GM12874 (cell line): Measurements from ENCODE around the gene DCAF8L2.
A peak's percentile ranks its signal among the peaks of the same experiment; 100 is the strongest.

Experiments
- TF ChIP-seq, protein P1 (sequence below): IDR thresholded peaks from 2 replicates; pipeline ENCODE4 v1.5.1; 2011; ENCODE audit warnings: low read depth, mild to moderate bottlenecking, control low read depth, low read length, moderate library complexity; ENCODE audit not compliant: insufficient read depth

DCAF8L2 gene

GRCh38 chrX:27675493-27675892 is 85.3 kb downstream of the DCAF8L2 start:
- TF ChIP-seq, protein P1, sequence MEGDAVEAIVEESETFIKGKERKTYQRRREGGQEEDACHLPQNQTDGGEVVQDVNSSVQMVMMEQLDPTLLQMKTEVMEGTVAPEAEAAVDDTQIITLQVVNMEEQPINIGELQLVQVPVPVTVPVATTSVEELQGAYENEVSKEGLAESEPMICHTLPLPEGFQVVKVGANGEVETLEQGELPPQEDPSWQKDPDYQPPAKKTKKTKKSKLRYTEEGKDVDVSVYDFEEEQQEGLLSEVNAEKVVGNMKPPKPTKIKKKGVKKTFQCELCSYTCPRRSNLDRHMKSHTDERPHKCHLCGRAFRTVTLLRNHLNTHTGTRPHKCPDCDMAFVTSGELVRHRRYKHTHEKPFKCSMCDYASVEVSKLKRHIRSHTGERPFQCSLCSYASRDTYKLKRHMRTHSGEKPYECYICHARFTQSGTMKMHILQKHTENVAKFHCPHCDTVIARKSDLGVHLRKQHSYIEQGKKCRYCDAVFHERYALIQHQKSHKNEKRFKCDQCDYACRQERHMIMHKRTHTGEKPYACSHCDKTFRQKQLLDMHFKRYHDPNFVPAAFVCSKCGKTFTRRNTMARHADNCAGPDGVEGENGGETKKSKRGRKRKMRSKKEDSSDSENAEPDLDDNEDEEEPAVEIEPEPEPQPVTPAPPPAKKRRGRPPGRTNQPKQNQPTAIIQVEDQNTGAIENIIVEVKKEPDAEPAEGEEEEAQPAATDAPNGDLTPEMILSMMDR = no peak

- TF ChIP-seq, protein P1 = no peak
Observed at GRCh38 chrX:27679281-27679680, 89.1 kb downstream of the DCAF8L2 start.

GRCh38 chrX:27680726-27681125 is 90.6 kb downstream of the DCAF8L2 start:
- TF ChIP-seq, protein P1 = no peak

- TF ChIP-seq, protein P1 = peak; percentile 35; the same call in 1 of the 2 replicates
Observed at GRCh38 chrX:27683566-27684208, 93.5 kb downstream of the DCAF8L2 start.

DNA sequence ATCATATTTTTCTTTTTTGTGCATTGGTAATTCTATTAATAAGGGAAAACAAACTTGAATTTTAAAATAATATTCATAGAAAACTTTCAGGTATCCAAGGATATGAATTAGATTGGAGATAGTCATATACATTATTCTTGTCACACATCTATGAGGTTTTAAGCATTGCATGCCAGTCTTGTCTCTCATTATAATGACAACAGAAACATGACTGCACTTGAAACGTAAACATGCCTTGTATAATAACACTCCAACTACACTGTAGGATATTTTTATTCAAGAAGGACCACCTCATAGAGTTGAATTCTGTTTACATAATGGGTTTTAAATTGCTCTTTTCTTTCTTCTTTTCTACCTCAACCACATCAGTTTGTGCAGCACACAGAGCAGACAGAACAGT is 104.5 kb downstream of the DCAF8L2 start:
- TF ChIP-seq, protein P1 = no peak

- TF ChIP-seq, protein P1 = no peak
Observed at GRCh38 chrX:27706526-27706925, 116.4 kb downstream of the DCAF8L2 start.

- TF ChIP-seq, protein P1 = no peak
Observed at GRCh38 chrX:27715610-27716009, 125.5 kb downstream of the DCAF8L2 start.
